ENCODE results near the gene ATOH8. TPM values are rescaled to one million over a fixed set of nuclear protein-coding genes. Genes with fewer than 3 reads are reported as not detected.

The ATOH8 gene
- total RNA-seq, 2 donors from 2014 or later = 40.1 to 49.8 TPM

DNA sequence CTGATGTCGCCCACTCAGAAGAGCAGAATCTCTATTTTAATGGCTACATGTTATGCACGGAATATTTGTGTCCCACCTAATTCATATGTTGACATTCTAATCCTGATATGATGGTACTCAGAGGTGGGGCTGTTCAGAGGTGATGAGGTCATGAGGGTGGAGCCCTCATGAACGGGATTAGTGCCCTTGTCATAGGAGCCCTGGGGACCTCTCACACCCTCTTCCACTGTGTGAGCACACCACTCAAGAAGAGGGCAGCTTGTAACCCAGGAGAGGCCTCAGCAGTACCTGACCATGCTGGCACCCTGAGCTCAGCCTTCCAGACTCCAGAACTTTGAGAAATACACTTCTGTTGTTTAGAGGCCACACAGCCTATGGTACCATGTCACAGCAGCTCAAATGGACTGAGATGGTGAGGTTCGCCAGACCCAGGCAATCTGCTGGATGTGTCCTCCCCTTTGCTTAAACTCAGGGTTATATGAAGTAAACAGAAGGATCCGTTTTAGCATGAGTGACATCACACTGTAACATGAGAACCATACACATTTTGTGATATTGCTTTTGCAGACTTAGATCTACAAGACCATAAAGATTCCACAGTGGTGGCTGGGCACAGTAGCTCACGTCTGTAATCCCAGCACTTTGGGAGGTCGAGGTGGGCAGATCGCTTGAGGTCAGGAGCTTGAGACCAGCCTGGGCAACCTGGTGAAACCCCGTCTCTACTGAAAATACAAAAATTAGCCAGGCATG lies 48.7 kb downstream of the ATOH8 start:
- TF ChIP-seq POLR2AphosphoS5 (IDR thresholded peaks at IDR 0.05) (no peak), POLR2A (IDR thresholded peaks at IDR 0.05) (no peak)
- TF ChIP-seq, protein P1, sequence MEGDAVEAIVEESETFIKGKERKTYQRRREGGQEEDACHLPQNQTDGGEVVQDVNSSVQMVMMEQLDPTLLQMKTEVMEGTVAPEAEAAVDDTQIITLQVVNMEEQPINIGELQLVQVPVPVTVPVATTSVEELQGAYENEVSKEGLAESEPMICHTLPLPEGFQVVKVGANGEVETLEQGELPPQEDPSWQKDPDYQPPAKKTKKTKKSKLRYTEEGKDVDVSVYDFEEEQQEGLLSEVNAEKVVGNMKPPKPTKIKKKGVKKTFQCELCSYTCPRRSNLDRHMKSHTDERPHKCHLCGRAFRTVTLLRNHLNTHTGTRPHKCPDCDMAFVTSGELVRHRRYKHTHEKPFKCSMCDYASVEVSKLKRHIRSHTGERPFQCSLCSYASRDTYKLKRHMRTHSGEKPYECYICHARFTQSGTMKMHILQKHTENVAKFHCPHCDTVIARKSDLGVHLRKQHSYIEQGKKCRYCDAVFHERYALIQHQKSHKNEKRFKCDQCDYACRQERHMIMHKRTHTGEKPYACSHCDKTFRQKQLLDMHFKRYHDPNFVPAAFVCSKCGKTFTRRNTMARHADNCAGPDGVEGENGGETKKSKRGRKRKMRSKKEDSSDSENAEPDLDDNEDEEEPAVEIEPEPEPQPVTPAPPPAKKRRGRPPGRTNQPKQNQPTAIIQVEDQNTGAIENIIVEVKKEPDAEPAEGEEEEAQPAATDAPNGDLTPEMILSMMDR (IDR thresholded peaks at IDR 0.05) = no peak
- no peak overlapping the region for H3K27ac ChIP-seq
- H3K4me1 ChIP-seq (replicated peaks) = no peaks in the 10 kb centered on the region
- no peak overlapping the region for H3K4me3 ChIP-seq
- H3K27me3 ChIP-seq (replicated peaks; ENCODE audit: insufficient read depth) = no peaks in the 10 kb centered on the region
- 73% methylated on average over 9 of the region's 9 CpGs for WGBS
- intact Hi-C loops (cut with DNase I) = no loop called here
- no peaks in the 10 kb centered on the region for H3K9me3 ChIP-seq
- H3K36me3 ChIP-seq = no peaks in the 10 kb centered on the region
- no peak for DNase-seq (ENCODE audit: low spot score)

DNA sequence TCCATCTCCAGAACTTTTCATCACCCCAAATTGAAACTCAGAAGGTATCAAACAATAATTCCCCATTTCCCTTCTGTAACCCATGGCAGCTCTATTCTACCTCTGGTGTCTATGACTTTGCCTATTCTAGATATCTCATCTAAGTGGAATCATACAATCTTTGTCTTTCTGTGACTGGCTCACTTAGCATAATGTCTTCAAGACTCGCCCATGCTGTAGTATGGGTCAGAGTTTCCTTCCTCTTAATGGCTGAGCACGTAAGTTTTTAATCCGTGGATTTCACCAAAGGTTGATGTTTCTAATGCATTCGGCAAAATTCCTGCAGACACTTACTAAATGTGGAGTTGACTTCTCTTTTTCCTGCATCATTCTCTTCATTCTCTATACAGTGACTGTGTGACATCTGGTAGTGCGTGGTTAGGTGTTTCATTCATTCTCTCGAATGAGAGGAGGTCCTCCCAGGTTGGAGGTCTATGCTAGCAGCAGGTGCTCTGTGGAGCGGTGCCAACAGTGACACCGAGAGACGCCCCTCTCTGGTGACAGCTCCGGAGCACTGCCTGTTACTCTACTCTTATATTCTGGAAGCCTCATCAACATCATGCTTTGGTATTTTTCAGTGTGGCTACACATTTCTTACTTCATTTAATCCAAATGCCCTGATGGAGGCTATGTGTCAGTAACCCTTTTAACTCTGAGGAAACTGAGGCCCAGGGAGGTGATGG lies 50.1 kb downstream of the ATOH8 start:
- no peak overlapping the region for H3K27ac ChIP-seq
- no peaks in the 10 kb centered on the region for H3K9me3 ChIP-seq
- no peaks in the 10 kb centered on the region for H3K36me3 ChIP-seq
- no peak for DNase-seq (ENCODE audit: low spot score)
- no peaks in the 10 kb centered on the region for H3K4me1 ChIP-seq (replicated peaks)
- 80% methylated on average over 10 of the region's 10 CpGs for WGBS
- TF ChIP-seq POLR2A (IDR thresholded peaks at IDR 0.05) = no peak
- no peak for TF ChIP-seq POLR2AphosphoS5 (IDR thresholded peaks at IDR 0.05)
- TF ChIP-seq, protein P1 (IDR thresholded peaks at IDR 0.05) = no peak
- intact Hi-C loops (cut with DNase I) = no loop called here
- no peak overlapping the region for H3K4me3 ChIP-seq
- H3K27me3 ChIP-seq (replicated peaks; ENCODE audit: insufficient read depth) = no peaks in the 10 kb centered on the region

DNA sequence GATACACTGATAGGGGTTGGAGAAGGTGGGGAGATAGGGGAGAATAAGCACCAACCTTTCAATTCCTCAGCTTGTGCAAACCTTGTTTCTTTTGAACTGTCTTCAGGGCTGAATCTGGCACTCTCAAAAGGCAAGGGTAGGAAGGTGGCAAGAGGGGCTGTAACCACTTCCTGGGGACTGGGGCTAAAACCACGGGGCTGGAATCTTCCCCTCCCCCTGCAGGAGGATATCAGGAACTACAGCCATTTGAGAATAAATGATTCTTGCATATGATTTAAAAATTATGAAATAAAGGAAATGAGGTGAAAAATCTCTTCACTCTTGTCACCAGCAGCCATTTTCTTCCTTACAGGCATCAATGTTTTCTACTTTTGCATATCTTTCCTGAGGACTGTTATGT lies 50.8 kb downstream of the ATOH8 start:
- no peaks in the 10 kb centered on the region for H3K9me3 ChIP-seq
- H3K4me1 ChIP-seq (replicated peaks) = no peaks in the 10 kb centered on the region
- TF ChIP-seq, protein P1 (IDR thresholded peaks at IDR 0.05) = peak in 3 of 4 experiments; percentile 32 to 48 (median 46)
- TF ChIP-seq POLR2A (IDR thresholded peaks at IDR 0.05) = no peak
- no peak for DNase-seq (ENCODE audit: low spot score)
- no peaks in the 10 kb centered on the region for H3K27me3 ChIP-seq (replicated peaks; ENCODE audit: insufficient read depth)
- no peak overlapping the region for H3K27ac ChIP-seq
- intact Hi-C loops (cut with DNase I) = no loop called here
- 0% methylated on average over 1 of the region's 1 CpG for WGBS
- H3K36me3 ChIP-seq = no peaks in the 10 kb centered on the region
- no peak overlapping the region for H3K4me3 ChIP-seq

DNA sequence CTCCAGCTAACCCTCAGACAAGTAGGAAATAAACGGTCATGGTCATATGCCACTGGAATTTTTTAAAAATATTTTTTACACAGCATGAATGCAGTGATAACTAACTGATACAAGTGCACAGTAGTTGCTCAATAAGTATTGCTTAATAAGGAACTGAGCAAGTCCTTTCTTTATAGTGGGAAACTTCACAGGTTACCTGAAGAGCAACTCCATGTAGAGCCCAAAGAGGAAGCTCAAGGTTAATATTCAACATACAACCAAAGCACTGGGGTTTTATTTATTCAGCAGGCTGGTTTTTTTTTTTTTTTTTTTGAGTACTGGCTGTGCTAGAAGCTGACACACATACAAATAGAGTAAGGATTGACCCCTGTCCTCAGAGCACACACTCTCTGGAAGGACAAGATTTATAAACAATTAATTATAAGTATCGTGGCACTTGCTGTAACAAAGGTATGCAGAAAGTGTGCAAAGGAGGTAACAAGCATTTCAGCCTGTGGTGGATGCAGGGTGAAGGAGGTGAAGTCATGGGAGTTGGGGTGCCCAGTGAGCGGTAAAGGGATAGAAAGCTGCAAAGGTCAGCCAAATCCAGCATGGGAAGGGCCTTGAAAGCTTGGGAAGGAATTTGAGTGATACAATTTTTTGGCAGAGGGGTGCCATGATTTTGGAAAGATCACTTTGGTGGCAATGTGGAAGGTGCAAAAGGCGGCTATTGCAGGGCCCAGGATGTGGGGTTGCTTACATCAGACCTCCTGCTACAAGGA lies 52.7 kb downstream of the ATOH8 start:
- no peak for DNase-seq (ENCODE audit: low spot score)
- H3K9me3 ChIP-seq = no peaks in the 10 kb centered on the region
- TF ChIP-seq, protein P1 (IDR thresholded peaks at IDR 0.05) = no peak
- TF ChIP-seq POLR2AphosphoS5 (IDR thresholded peaks at IDR 0.05) = no peak
- TF ChIP-seq POLR2A (IDR thresholded peaks at IDR 0.05) = no peak
- intact Hi-C loops (cut with DNase I) = no loop called here
- H3K4me1 ChIP-seq (replicated peaks) = peaks cover 10% of the 10 kb centered on the region
- no peaks in the 10 kb centered on the region for H3K27me3 ChIP-seq (replicated peaks; ENCODE audit: insufficient read depth)
- H3K36me3 ChIP-seq = no peaks in the 10 kb centered on the region
- WGBS = 91% methylated on average over 4 of the region's 4 CpGs
- H3K4me3 ChIP-seq = no peak overlapping the region
- H3K27ac ChIP-seq = no peak overlapping the region

Measured in prostate gland (tissue), 2 donors.